22Rv1 (cell line): ENCODE data around the gene FOXP3.
A peak's percentile ranks its signal among the peaks of the same experiment; 100 is the strongest.

Experiments
- H3K27ac ChIP-seq: fragments of 450-650 bp; 2 replicates; pipeline ENCODE4 v1.5.1; 2017
- CTCF ChIP-seq: fragments of 450-650 bp; IDR thresholded peaks from 2 replicates; pipeline ENCODE4 v1.5.1; 2017; ENCODE audit warnings: mild to moderate bottlenecking
- ZFX ChIP-seq: fragments of 450-650 bp; IDR thresholded peaks from 2 replicates; pipeline ENCODE4 v1.6.1; 2017; ENCODE audit warnings: antibody characterized with exemption, borderline replicate concordance

The FOXP3 gene

DNA sequence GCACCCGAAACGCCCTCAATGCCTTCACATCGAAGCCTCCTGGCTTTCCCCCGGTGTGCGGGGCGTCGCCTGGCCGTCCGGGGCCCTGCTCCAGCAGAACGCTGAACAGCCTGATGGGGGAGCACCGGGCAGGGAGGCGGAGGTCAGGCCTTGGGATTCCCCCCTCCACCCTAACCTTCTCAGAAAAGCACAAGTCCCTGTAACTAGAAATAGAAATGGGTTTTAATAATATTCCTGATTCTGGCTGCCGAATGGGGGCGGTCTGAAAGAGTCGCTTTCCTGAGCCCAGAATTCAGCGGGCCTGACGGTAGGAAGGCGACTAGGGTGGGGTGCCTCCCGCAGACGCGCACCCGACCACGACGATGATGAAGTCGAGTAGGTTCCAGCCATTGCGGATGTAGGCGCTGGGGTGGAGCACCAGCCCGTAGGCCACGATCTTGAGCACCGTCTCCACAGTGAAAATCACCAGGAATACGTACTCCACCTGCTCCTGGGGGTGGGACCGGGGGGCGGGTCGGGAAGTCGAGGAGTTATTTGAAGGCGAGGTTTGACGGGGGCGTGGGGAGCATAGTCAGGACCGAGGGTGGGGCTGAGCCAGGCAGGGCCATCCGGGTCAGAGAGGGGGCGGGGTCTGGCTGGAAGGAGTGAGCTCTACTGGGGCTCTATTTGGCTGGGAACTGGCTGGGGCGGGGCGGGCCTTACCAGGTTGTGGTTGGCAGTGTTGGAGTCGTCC lies 33.8 kb downstream of the FOXP3 start:
- H3K27ac ChIP-seq: peak overlapping the region; percentile 61
- 0 out of 2 replicates have a peak, but pooled peaks have one; percentile 7 for TF ChIP-seq CTCF
- TF ChIP-seq ZFX: no peak

GRCh38 chrX:49228185-49228584 lies 36.3 kb downstream of the FOXP3 start:
- TF ChIP-seq CTCF: no peak
- no peak for TF ChIP-seq ZFX
- H3K27ac ChIP-seq: no peak overlapping the region

- TF ChIP-seq ZFX (no peak), CTCF (no peak)
- no peak overlapping the region for H3K27ac ChIP-seq
Observed at GRCh38 chrX:49227726-49228125, 36.8 kb downstream of the FOXP3 start.

GRCh38 chrX:49226946-49227345 lies 37.6 kb downstream of the FOXP3 start:
- TF ChIP-seq ZFX: no peak
- no peak for TF ChIP-seq CTCF
- H3K27ac ChIP-seq: no peak overlapping the region

- H3K27ac ChIP-seq: no peak overlapping the region
- TF ChIP-seq CTCF (no peak), ZFX (no peak)
Observed at GRCh38 chrX:49225858-49226257, 38.7 kb downstream of the FOXP3 start.

- no peak overlapping the region for H3K27ac ChIP-seq
- no peak for TF ChIP-seq ZFX
- no peak for TF ChIP-seq CTCF
Observed at GRCh38 chrX:49221868-49222267, 42.6 kb downstream of the FOXP3 start.

DNA sequence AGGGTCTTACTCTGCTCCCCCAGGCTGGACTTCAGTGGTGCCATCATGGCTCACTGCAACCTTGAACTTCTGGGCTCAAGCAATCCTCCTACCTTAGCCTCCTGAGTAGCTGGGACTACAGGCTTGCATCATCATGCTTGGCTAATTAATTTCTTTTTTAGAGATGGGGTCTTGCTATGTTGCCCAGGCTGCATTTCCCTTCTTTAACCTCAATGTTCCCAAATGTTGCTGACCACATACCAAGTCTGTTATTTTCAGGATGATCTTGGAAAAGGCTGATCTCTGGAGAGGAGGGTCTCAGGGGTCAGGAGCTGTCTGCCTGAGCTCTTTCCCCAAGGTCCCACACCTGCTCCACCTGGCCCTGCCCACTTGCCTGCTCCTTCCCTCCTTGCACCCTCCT lies 44.4 kb downstream of the FOXP3 start:
- TF ChIP-seq ZFX (no peak), CTCF (no peak)
- H3K27ac ChIP-seq: no peak overlapping the region
